Measurements from ENCODE around the gene KRT23.

KRT23 gene

DNA sequence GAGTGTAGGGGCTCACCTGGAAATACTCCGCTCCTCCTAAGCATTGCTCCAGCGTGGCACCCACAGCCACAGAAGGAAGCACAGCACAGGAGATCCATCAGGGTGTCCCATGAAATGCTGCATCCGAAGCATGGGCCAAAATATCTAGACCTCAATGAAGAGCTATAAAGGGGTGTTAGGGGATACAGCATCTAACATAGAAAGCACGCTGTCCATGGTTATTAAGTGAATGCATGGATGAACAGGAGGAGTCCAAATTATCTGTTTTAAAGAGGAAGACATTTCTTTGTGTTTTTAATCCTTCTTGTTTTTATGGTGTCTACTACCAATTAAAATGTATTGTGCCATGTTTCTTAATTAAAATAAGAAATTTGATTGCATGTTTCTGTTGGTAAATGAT lies 30.8 kb downstream of the KRT23 start:
- DNase-seq, result no peak

DNA sequence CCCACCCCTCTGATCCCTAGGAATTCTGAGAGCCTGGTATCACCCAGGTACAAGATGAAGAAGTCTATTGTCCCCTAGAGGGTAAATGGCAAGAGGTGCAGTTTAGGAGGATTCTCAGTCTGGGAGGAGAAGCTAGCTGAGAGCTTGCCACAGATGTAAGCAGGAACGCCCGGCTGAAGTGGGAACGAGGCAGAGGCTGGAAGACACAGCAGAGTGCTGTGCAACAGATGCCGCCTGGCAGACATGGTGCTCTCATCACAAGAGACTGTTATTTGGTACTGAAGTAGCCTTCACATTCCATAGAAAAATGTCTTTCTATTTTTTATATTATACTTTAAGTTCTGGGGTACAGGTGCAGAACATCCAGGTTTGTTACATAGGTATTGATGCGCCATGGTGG lies 32.1 kb downstream of the KRT23 start:
- no peak for DNase-seq

GRCh38 chr17:40903129-40903847 lies 34.2 kb downstream of the KRT23 start:
- peak; percentile 92 for DNase-seq

- no peak for DNase-seq
Observed at GRCh38 chr17:40902498-40902897, 34.9 kb downstream of the KRT23 start.

- DNase-seq, result peak; percentile 94
Observed at GRCh38 chr17:40901981-40902474, 35.4 kb downstream of the KRT23 start.

DNA sequence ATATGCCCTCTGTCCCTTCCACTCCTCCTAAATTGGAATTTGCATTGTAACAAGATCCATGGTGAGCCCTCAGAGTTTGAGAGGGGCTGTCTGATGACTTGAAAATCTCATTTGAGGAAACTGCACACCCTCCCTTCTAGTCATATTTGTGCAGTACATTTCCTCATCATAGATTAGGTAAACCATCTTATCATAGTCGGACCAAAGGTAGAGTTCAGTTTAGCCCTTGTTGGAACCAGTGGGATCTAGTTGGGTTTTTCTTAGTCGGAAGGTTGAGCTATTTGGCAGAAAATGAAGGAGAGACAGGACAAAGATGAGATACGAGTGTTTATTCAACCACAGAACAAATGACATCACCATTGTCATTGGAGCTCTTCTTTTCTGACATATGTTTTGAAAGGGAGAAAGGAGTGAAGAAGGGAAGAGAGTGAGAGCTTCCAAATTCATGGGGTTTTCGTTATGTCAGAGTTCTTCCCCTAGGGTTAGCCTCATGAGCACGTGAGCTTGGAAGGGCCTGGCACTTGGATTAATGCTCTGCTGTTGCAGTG lies 36.6 kb downstream of the KRT23 start:
- DNase-seq, result no peak

GRCh38 chr17:40896916-40897455 lies 40.5 kb downstream of the KRT23 start:
- DNase-seq, result no peak

- DNase-seq, result no peak
Observed at GRCh38 chr17:40895106-40895730, 42.2 kb downstream of the KRT23 start.

- DNase-seq, result no peak
Observed at GRCh38 chr17:40888196-40888720, 49.2 kb downstream of the KRT23 start.

- DNase-seq, result no peak
Observed at GRCh38 chr17:40886090-40886489, 51.4 kb downstream of the KRT23 start.

- DNase-seq, result no peak
Observed at GRCh38 chr17:40884708-40885512, 52.5 kb downstream of the KRT23 start, which contains the start of gene KRT20. Gene KRT20 (minus strand): TSS chr17:40885242. CDS start chr17:40885185, 57 bp downstream.

GRCh38 chr17:40883626-40884334 lies 53.7 kb downstream of the KRT23 start:
- no peak for DNase-seq

DNA sequence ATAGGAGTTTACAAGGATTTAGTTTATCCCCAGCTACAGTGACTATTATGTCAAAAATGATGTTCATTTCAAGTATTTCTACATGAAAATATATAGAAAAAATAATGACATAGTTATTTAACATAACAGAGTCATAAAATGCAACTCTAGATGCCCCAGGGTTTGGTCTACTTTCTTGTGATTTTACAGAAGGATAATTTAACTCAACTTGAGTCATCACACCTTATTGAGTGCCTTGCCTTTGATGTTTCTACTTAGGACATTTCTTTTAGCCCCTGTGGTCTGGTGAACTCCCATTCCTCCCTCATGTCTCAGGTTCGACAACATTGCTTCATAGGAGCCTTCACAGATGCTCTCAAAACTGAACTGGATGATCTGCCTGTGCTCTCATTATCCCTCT lies 54.4 kb downstream of the KRT23 start:
- no peak for DNase-seq

GRCh38 chr17:40879026-40879425 lies 58.4 kb downstream of the KRT23 start:
- DNase-seq, result no peak

DNA sequence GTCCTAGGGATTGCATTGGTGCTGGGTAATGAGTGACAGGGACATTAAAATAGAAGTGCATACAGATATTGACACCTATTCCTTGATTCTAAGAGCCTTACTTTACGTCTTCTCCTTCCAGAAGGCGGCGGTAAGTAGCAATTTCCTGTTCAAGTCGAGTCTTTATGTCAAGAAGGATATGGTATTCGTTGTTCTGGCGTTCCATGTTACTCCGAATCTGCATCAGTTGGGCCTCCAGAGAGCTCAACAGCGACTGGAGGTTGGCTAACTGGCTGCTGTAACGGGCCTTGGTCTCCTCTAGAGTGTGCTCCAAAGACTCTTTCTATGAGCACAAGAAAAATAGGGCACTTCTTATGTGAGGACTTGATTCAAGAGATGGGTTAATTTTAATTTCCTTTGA lies 59.4 kb downstream of the KRT23 start:
- DNase-seq, result no peak

- DNase-seq, result no peak
Observed at GRCh38 chr17:40873801-40874200, 63.6 kb downstream of the KRT23 start.

DNA sequence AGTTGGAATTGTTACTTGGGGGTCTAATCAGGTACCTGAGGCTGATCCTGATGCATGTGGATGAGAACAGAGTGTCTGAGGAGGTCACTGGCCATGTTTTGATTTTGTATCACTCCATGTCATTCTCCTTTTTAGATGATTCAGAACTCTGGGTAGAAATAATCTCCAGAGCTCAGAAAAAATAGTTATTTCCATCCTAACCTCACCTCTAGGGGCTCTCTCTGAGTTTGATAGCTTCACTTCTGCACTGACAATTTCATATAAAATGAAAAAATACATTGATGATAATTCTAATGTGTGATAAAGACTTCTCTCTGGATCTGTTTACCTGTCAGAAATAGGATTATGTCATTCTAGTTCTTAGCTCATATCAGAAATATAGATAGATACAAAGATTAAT lies 64.2 kb downstream of the KRT23 start:
- DNase-seq, result no peak

All from NCI-H748 treated with DMSO at 0.1 percent for 48 hours (cell line).